ENCODE results near the gene LSM2. TPM values are rescaled to one million over a fixed set of nuclear protein-coding genes. Genes with fewer than 3 reads are reported as not detected.

LSM2 gene
- polyA plus RNA-seq, 3 donors: 26.0 to 41.0 (median 40.0) TPM

- Mint-ChIP-seq H3K4me3 (no peak overlapping the region), H3K36me3 (peaks cover 2 to 3% of the 10 kb centered on the region in 2 donors), H3K9me3 (peaks cover 0 to 2% (median under 1%) of the 10 kb centered on the region in 7 donors), H3K27me3 (ENCODE audit: low read depth in 3 of 3) (peaks cover 0 to 3% (median 2%) of the 10 kb centered on the region in 3 donors), H3K4me1 (no peaks in the 10 kb centered on the region), H3K27ac (no peak overlapping the region)
- DNase-seq: no peak
- TF ChIP-seq, protein P1, sequence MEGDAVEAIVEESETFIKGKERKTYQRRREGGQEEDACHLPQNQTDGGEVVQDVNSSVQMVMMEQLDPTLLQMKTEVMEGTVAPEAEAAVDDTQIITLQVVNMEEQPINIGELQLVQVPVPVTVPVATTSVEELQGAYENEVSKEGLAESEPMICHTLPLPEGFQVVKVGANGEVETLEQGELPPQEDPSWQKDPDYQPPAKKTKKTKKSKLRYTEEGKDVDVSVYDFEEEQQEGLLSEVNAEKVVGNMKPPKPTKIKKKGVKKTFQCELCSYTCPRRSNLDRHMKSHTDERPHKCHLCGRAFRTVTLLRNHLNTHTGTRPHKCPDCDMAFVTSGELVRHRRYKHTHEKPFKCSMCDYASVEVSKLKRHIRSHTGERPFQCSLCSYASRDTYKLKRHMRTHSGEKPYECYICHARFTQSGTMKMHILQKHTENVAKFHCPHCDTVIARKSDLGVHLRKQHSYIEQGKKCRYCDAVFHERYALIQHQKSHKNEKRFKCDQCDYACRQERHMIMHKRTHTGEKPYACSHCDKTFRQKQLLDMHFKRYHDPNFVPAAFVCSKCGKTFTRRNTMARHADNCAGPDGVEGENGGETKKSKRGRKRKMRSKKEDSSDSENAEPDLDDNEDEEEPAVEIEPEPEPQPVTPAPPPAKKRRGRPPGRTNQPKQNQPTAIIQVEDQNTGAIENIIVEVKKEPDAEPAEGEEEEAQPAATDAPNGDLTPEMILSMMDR (IDR thresholded peaks at IDR 0.05): no peak
- intact Hi-C loops (cut with micrococcal nuclease): no loop called here
- no peaks in the 10 kb centered on the region for H4K20me1 ChIP-seq (ENCODE audit: insufficient read depth, low read length)
- WGBS (ENCODE audit: insufficient coverage): 100% methylated on average over 1 of the region's 2 CpGs
- H2AFZ ChIP-seq (ENCODE audit: insufficient read depth, low read depth, low read length, poor library complexity, severe bottlenecking): no peak overlapping the region
- H3K4me2 ChIP-seq (replicated peaks; ENCODE audit: extremely low read depth, low read length, poor library complexity, severe bottlenecking): no peak overlapping the region
- no peaks in the 10 kb centered on the region for H3K27me3 ChIP-seq (ENCODE audit: control insufficient read depth in 2 of 2, insufficient read depth in 2 of 2, low read length in 2 of 2)
- H3K4me3 ChIP-seq (replicated peaks in 1 of 3; ENCODE audit: low read depth in 2 of 3, low read length in 3 of 3): no peak overlapping the region
- no peaks in the 10 kb centered on the region for H3K9me3 ChIP-seq (replicated peaks in 1 of 2; ENCODE audit: control insufficient read depth in 1 of 2, insufficient read depth in 1 of 2, low read length in 2 of 2)
- no peaks in the 10 kb centered on the region for H3K79me2 ChIP-seq (ENCODE audit: insufficient read depth, low read length)
- H3K9ac ChIP-seq (ENCODE audit: insufficient read depth, low read length, poor library complexity, severe bottlenecking): no peak overlapping the region
- H3K4me1 ChIP-seq (ENCODE audit: control insufficient read depth in 1 of 2, insufficient read depth in 2 of 2, low read length in 2 of 2): no peaks in the 10 kb centered on the region
- H3K36me3 ChIP-seq (replicated peaks in 1 of 2; ENCODE audit: control insufficient read depth in 1 of 2, insufficient read depth in 2 of 2, low read length in 2 of 2): no peaks in the 10 kb centered on the region
- H3K27ac ChIP-seq (ENCODE audit: low read depth in 1 of 2, low read length in 2 of 2): no peak overlapping the region
Measured at GRCh38 chr6:31847276-31847978, 40.7 kb upstream of the LSM2 start.

DNA sequence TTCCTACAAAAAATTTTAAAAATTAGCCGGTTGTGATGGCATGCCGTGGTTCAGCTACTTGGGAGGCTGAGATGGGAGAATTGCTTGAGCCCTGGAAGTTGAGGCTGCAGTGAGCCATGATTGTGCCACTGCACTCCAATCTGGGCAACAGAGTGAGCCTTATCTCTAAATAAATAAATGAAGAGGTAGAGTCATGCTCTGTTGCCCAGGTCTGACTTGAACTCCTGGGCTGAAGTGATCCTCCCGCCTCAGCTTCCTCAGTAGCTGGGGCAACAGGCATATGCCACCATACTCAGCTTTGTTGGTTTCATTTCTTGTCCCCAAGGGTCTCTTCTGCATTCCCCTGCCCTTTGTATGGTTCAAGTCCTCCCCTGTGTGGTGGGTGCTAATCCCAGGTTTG, 37.7 kb upstream of the LSM2 start:
- peaks cover 19 to 29% of the 10 kb centered on the region in 2 donors for H3K36me3 Mint-ChIP-seq
- TF ChIP-seq, protein P1 (IDR thresholded peaks at IDR 0.05): no peak
- H3K4me1 Mint-ChIP-seq: no peaks in the 10 kb centered on the region
- no peaks in the 10 kb centered on the region for H3K4me1 ChIP-seq (ENCODE audit: control insufficient read depth in 1 of 2, insufficient read depth in 2 of 2, low read length in 2 of 2)
- no peak overlapping the region for H3K27ac ChIP-seq (ENCODE audit: low read depth in 1 of 2, low read length in 2 of 2)
- peaks cover 14 to 18% of the 10 kb centered on the region in 2 donors for H3K36me3 ChIP-seq (replicated peaks in 1 of 2; ENCODE audit: control insufficient read depth in 1 of 2, insufficient read depth in 2 of 2, low read length in 2 of 2)
- no peak overlapping the region for H3K4me2 ChIP-seq (replicated peaks; ENCODE audit: extremely low read depth, low read length, poor library complexity, severe bottlenecking)
- H3K27me3 Mint-ChIP-seq (ENCODE audit: low read depth in 3 of 3): peaks cover 0 to 3% (median 2%) of the 10 kb centered on the region in 3 donors
- no peak overlapping the region for H3K9ac ChIP-seq (ENCODE audit: insufficient read depth, low read length, poor library complexity, severe bottlenecking)
- no peaks in the 10 kb centered on the region for H3K27me3 ChIP-seq (ENCODE audit: control insufficient read depth in 2 of 2, insufficient read depth in 2 of 2, low read length in 2 of 2)
- peaks cover 17% of the 10 kb centered on the region for H4K20me1 ChIP-seq (ENCODE audit: insufficient read depth, low read length)
- H3K4me3 Mint-ChIP-seq: no peak overlapping the region
- H3K9me3 ChIP-seq (replicated peaks in 1 of 2; ENCODE audit: control insufficient read depth in 1 of 2, insufficient read depth in 1 of 2, low read length in 2 of 2): no peaks in the 10 kb centered on the region
- no CpG with 5 or more reads among the region's 3 CpGs for WGBS (ENCODE audit: insufficient coverage)
- no peaks in the 10 kb centered on the region for H3K9me3 Mint-ChIP-seq
- H3K4me3 ChIP-seq (replicated peaks in 1 of 3; ENCODE audit: low read depth in 2 of 3, low read length in 3 of 3): no peak overlapping the region
- intact Hi-C loops (cut with micrococcal nuclease): no loop called here
- no peak for DNase-seq
- no peaks in the 10 kb centered on the region for H3K79me2 ChIP-seq (ENCODE audit: insufficient read depth, low read length)
- no peak overlapping the region for H2AFZ ChIP-seq (ENCODE audit: insufficient read depth, low read depth, low read length, poor library complexity, severe bottlenecking)
- no peak overlapping the region for H3K27ac Mint-ChIP-seq

Measured in CD14-positive monocyte (primary cell).